GM12891 (cell line): ENCODE measurements around the gene PEX14.

ENCODE experiments used
- DNase-seq: peaks from one replicate; pipeline ENCODE4 v3.0.0; 2011; ENCODE audit warnings: low spot score; ENCODE audit not compliant: insufficient read length
- FAIRE-seq: peaks from 2 replicates; lab custom pipeline; 2011; peaks lifted over from hg19 to GRCh38; lab: Jason Lieb, UNC
- PAX5 ChIP-seq: IDR thresholded peaks from 2 replicates; pipeline ENCODE4 v1.6.1; 2011; ENCODE audit warnings: low read length, moderate library complexity, mild to moderate bottlenecking; ENCODE audit not compliant: insufficient read depth, severe bottlenecking
- POLR2A ChIP-seq: IDR thresholded peaks from 2 replicates; pipeline ENCODE4 v1.6.1; 2011; ENCODE audit warnings: low read depth, low read length, control low read depth
- POLR2AphosphoS5 ChIP-seq: IDR thresholded peaks from 2 replicates; pipeline ENCODE4 v1.6.1; 2011; ENCODE audit warnings: low read depth, low read length, control low read depth
- POU2F2 ChIP-seq: IDR thresholded peaks from 2 replicates; pipeline ENCODE4 v1.6.1; 2011; ENCODE audit warnings: low read depth, mild to moderate bottlenecking, control low read depth, low read length, moderate library complexity
- SPI1 ChIP-seq: IDR thresholded peaks from 2 replicates; pipeline ENCODE4 v1.6.1; 2011; ENCODE audit warnings: low read depth, low read length, control low read depth
- TAF1 ChIP-seq: IDR thresholded peaks from 2 replicates; pipeline ENCODE4 v1.6.1; 2011; ENCODE audit warnings: low read depth, low read length, control low read depth

The PEX14 gene

GRCh38 chr1:10674700-10675609 lies 200.2 kb downstream of the PEX14 start:
- FAIRE-seq, result no peak
- TF ChIP-seq POLR2AphosphoS5, result no peak
- TF ChIP-seq TAF1, result no peak
- no peak for TF ChIP-seq POLR2A
- TF ChIP-seq SPI1, result no peak
- TF ChIP-seq POU2F2, result no peak
- TF ChIP-seq PAX5, result no peak
- DNase-seq, result no peak

- no peak for FAIRE-seq
- DNase-seq, result no peak
- TF ChIP-seq POLR2AphosphoS5 (no peak), SPI1 (no peak), PAX5 (no peak)
These were observed 201.1 kb downstream of the PEX14 start for GRCh38 chr1:10675813-10676212.

- DNase-seq (no peak), FAIRE-seq (no peak)
- TF ChIP-seq POLR2A, result no peak
These were observed 202.2 kb downstream of the PEX14 start for GRCh38 chr1:10676963-10677362.

GRCh38 chr1:10677491-10678391 lies 203.0 kb downstream of the PEX14 start:
- DNase-seq (no peak), FAIRE-seq (no peak)
- TF ChIP-seq POU2F2, result no peak
- no peak for TF ChIP-seq PAX5
- TF ChIP-seq POLR2AphosphoS5, result no peak
- no peak for TF ChIP-seq TAF1
- no peak for TF ChIP-seq POLR2A
- no peak for TF ChIP-seq SPI1

GRCh38 chr1:10678402-10678801 lies 203.7 kb downstream of the PEX14 start:
- FAIRE-seq, result no peak
- TF ChIP-seq PAX5 (no peak), SPI1 (no peak), POLR2A (no peak), POLR2AphosphoS5 (no peak)

GRCh38 chr1:10678852-10679251 lies 204.1 kb downstream of the PEX14 start:
- no peak for DNase-seq
- no peak for FAIRE-seq
- TF ChIP-seq TAF1 (no peak), POLR2A (no peak), POLR2AphosphoS5 (no peak), SPI1 (no peak), PAX5 (no peak), POU2F2 (no peak)

More at GRCh38 chr1:10678402-10678801, 203.7 kb downstream of the PEX14 start:
- no peak for DNase-seq

GRCh38 chr1:10679496-10680220 lies 204.9 kb downstream of the PEX14 start:
- DNase-seq (no peak), FAIRE-seq (no peak)
- no peak for TF ChIP-seq POLR2AphosphoS5
- no peak for TF ChIP-seq POLR2A
- no peak for TF ChIP-seq PAX5
- TF ChIP-seq SPI1, result no peak
- no peak for TF ChIP-seq TAF1
- no peak for TF ChIP-seq POU2F2
